ENCODE results near the gene C3. TPM values are rescaled to one million over a fixed set of nuclear protein-coding genes. Genes with fewer than 3 reads are reported as not detected.
A peak's percentile ranks its signal among the peaks of the same experiment; 100 is the strongest.

Gene C3
- total RNA-seq, 6 experiments from 2014 or later = 0.82 to 1.5 (median 1.2) TPM

DNA sequence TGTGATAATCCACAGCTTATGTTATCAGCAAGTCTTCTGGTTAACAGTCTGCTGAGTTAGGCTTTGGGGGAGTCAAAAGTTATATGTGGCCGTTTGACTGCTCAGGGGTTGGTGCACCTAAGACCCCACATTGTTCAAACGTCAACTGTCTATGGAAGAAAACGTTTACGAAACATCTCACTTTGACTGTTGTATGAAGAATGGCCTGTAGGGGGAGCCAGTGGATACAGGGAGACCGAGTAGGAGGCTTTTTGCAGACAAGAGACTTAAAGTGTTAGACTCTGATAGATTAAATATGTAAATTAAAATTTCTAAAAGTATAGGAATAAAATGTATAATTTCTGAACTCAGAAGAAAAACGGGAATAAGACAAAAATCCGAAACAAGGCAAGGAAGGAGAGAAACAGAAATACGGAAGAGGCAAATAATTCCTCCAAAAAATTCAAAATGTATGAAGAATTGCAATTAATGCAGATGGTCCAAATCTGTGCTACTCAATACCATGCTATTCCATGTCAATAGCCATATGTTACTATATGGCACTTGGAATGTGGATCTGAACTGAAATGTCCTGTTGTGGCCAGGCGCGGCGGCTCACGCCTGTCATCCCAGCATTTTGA, 88.3 kb downstream of the C3 start:
- DNase-seq = peak; percentile 54
- Mint-ChIP-seq H3K27me3 (ENCODE audit: insufficient read depth) (peaks cover 4% of the 10 kb centered on the region), H3K27ac (no peak overlapping the region), H3K9me3 (peaks cover 6% of the 10 kb centered on the region), H3K4me1 (ENCODE audit: low read depth) (0 out of 2 replicates have a peak, but pooled peaks cover 5% of the 10 kb centered on the region), H3K4me3 (no peak overlapping the region), H3K36me3 (ENCODE audit: low read depth) (no peaks in the 10 kb centered on the region)
- peak; percentile 92 for TF ChIP-seq CTCF (IDR thresholded peaks at IDR 0.05)

Small RNAs within 50 kb of the gene (microRNA-seq; reads per million reads assigned to microRNA genes)
- gene MIR6791 = 4.6 reads per million

Other genes starting within 250 kb of the C3 start
- not detected for gene DENND1C, start 238.9 kb downstream of the C3 start, total RNA-seq (2021; fragmentation: NEBNext Ultra II Directional; extraction: Animal tissue kit (Norgen Biotek cat#: 25700))
- not detected for gene TUBB4A, start 218.3 kb downstream of the C3 start, total RNA-seq (2021; fragmentation: NEBNext Ultra II Directional; extraction: Animal tissue kit (Norgen Biotek cat#: 25700))
- 1 to 10 TPM in 4 of 6 experiments, under 1 TPM in 2; 0.57 to 3.7 (median 3.2) TPM for gene TNFSF9, start 189.6 kb downstream of the C3 start, total RNA-seq (2021; fragmentation: NEBNext Ultra II Directional; extraction: Animal tissue kit (Norgen Biotek cat#: 25700))
- gene CD70, start 129.5 kb downstream of the C3 start, total RNA-seq (2021; fragmentation: NEBNext Ultra II Directional; extraction: Animal tissue kit (Norgen Biotek cat#: 25700)) = not detected
- not detected for gene TNFSF14, start 50.5 kb downstream of the C3 start, total RNA-seq (2021; fragmentation: NEBNext Ultra II Directional; extraction: Animal tissue kit (Norgen Biotek cat#: 25700))
- 10 to 100 TPM; 52.2 to 60.5 (median 56.4) TPM for gene GPR108, start 16.9 kb upstream of the C3 start, total RNA-seq (2021; fragmentation: NEBNext Ultra II Directional; extraction: Animal tissue kit (Norgen Biotek cat#: 25700))
- 10 to 100 TPM; 46.1 to 53.3 (median 48.8) TPM for gene TRIP10, start 19.0 kb upstream of the C3 start, total RNA-seq (2021; fragmentation: NEBNext Ultra II Directional; extraction: Animal tissue kit (Norgen Biotek cat#: 25700))
- gene SH2D3A, start 46.8 kb upstream of the C3 start, total RNA-seq (2021; fragmentation: NEBNext Ultra II Directional; extraction: Animal tissue kit (Norgen Biotek cat#: 25700)) = not detected
- gene VAV1, start 52.1 kb upstream of the C3 start, total RNA-seq (2021; fragmentation: NEBNext Ultra II Directional; extraction: Animal tissue kit (Norgen Biotek cat#: 25700)) = not detected
- gene ADGRE1, start 166.9 kb upstream of the C3 start, total RNA-seq (2021; fragmentation: NEBNext Ultra II Directional; extraction: Animal tissue kit (Norgen Biotek cat#: 25700)) = under 1 TPM in 4 of 6 experiments, not detected in 2; 0.14 to 0.33 (median 0.23) TPM

Measured in HFFc6 (cell line).